ENCODE results near the gene RGS10. TPM values are rescaled to one million over a fixed set of nuclear protein-coding genes. Genes with fewer than 3 reads are reported as not detected.

The RGS10 gene
- total and polyA plus RNA-seq, 7 donors, result 4.2 to 28.4 (median 9.5) TPM

GRCh38 chr10:119550827-119551226 is 8.3 kb upstream of the RGS10 start:
- H3K36me3 ChIP-seq (ENCODE audit: insufficient read depth in 1 of 2, low read depth in 1 of 2), result no peaks in the 10 kb centered on the region
- H3K4me1 ChIP-seq, result no peaks in the 10 kb centered on the region
- intact Hi-C loops (cut with DNase I), result no loop called here
- TF ChIP-seq CTCF (IDR thresholded peaks at IDR 0.05), result no peak
- no peak overlapping the region for H3K27ac ChIP-seq
- 77 to 87% (median 83%) methylated on average over 4 of the region's 4 CpGs for WGBS, 3 donors
- H3K4me3 ChIP-seq, result no peak overlapping the region
- DNase-seq (no peak), ATAC-seq (no peak)
- H3K27me3 ChIP-seq (ENCODE audit: insufficient read depth in 3 of 3, low read length in 2 of 3), result no peaks in the 10 kb centered on the region
- no peaks in the 10 kb centered on the region for H3K9me3 ChIP-seq

- DNase-seq (no peak), ATAC-seq (no peak)
- no peak for TF ChIP-seq CTCF (IDR thresholded peaks at IDR 0.05)
- Histone ChIP-seq H3K27ac (no peak overlapping the region), H3K4me3 (no peak overlapping the region), H3K9me3 (no peaks in the 10 kb centered on the region), H3K36me3 (ENCODE audit: insufficient read depth in 1 of 2, low read depth in 1 of 2) (no peaks in the 10 kb centered on the region), H3K4me1 (no peaks in the 10 kb centered on the region), H3K27me3 (ENCODE audit: insufficient read depth in 3 of 3, low read length in 2 of 3) (no peaks in the 10 kb centered on the region)
- WGBS, 3 donors, result 50 to 56% (median 50%) methylated on average over 2 of the region's 2 CpGs
- intact Hi-C loops (cut with DNase I), result no loop called here
Observed at GRCh38 chr10:119549247-119549999, 6.9 kb upstream of the RGS10 start.

- Histone ChIP-seq H3K4me3 (no peak overlapping the region), H3K27ac (no peak overlapping the region), H3K4me1 (no peaks in the 10 kb centered on the region), H3K36me3 (ENCODE audit: insufficient read depth in 1 of 2, low read depth in 1 of 2) (no peaks in the 10 kb centered on the region), H3K27me3 (ENCODE audit: insufficient read depth in 3 of 3, low read length in 2 of 3) (peaks cover 0 to 11% (median 3%) of the 10 kb centered on the region in 3 donors), H3K9me3 (no peaks in the 10 kb centered on the region)
- DNase-seq, result no peak
- ATAC-seq, result no peak
- no peak for TF ChIP-seq CTCF (IDR thresholded peaks at IDR 0.05)
- intact Hi-C loops (cut with DNase I), result no loop called here
- WGBS, 3 donors, result 53 to 62% (median 54%) methylated on average over 3 of the region's 3 CpGs
Observed at GRCh38 chr10:119546009-119546408, 3.5 kb upstream of the RGS10 start.

GRCh38 chr10:119545310-119545709 is 2.8 kb upstream of the RGS10 start:
- DNase-seq (no peak), ATAC-seq (no peak)
- no peak overlapping the region for H3K4me3 ChIP-seq
- H3K4me1 ChIP-seq, result no peaks in the 10 kb centered on the region
- H3K27ac ChIP-seq, result no peak overlapping the region
- H3K36me3 ChIP-seq (ENCODE audit: insufficient read depth in 1 of 2, low read depth in 1 of 2), result no peaks in the 10 kb centered on the region
- H3K27me3 ChIP-seq (ENCODE audit: insufficient read depth in 3 of 3, low read length in 2 of 3), result peaks cover 0 to 11% (median 3%) of the 10 kb centered on the region in 3 donors
- 55 to 75% (median 59%) methylated on average over 4 of the region's 4 CpGs for WGBS, 3 donors
- no peaks in the 10 kb centered on the region for H3K9me3 ChIP-seq
- TF ChIP-seq CTCF (IDR thresholded peaks at IDR 0.05), result no peak
- intact Hi-C loops (cut with DNase I), result no loop called here

Data from psoas muscle (tissue), 8 donors.